SH-SY5Y (cell line): Measurements from ENCODE around the gene CALB2.

Experiments used
- GATA2 ChIP-seq: IDR thresholded peaks from 2 replicates; pipeline ENCODE4 v1.6.1; 2011; ENCODE audit warnings: mild to moderate bottlenecking, low read depth, low read length
- GATA3 ChIP-seq: IDR thresholded peaks from 2 replicates; pipeline ENCODE4 v1.6.1; 2011; ENCODE audit warnings: low read depth, mild to moderate bottlenecking, low read length, moderate library complexity

DNA sequence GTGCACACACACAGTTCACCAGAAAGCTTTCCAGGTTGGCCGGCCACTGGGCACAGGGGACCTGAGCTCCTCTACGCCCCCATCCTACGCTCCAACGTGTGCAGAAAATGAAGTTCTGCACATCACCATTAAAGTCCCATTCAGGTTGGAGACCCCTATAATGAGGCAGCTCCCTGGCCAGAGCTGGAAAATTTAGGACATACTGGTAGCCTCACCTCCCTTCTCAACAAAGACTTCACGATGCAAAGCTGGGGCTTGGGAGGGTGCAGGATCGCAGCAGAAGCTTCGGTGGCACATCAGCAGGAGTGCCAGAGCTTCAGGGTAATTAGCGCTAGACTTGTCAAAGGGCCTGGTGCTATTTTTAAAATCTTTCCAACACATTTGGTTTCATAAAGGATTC, 15.4 kb upstream of the CALB2 start:
- TF ChIP-seq GATA2 (no peak), GATA3 (no peak)
